CD14-positive monocyte (primary cell): ENCODE measurements around the gene USP25. TPM values are rescaled to one million over a fixed set of nuclear protein-coding genes. Genes with fewer than 3 reads are reported as not detected.

Source experiments
- DNase-seq, 3 donors: peaks; one replicate each; pipeline ENCODE4 v3.0.0-alpha.2; 2011 to 2022
- H2AFZ ChIP-seq: 2 replicates; pipeline ENCODE4 v1.6.0; 2012; ENCODE audit warnings: mild to moderate bottlenecking, low read depth, low read length, inconsistent platforms; ENCODE audit not compliant: insufficient read depth, poor library complexity, severe bottlenecking
- H3K27ac ChIP-seq, 2 donors: 1 replicate in 1 of 2; 2 replicates in 1 of 2; pipeline ENCODE4 v1.5.1; 2012 to 2013; ENCODE audit warnings: low read length in 2 of 2, control low read depth in 1 of 2, inconsistent platforms in 1 of 2, low read depth in 1 of 2, mild to moderate bottlenecking in 1 of 2
- H3K27me3 ChIP-seq, 2 donors: one replicate each; pipeline versions ENCODE4 v1.6.0 to v1.6.1; 2011 to 2013; ENCODE audit warnings: low read length in 2 of 2; ENCODE audit not compliant: control insufficient read depth in 2 of 2, insufficient read depth in 2 of 2
- H3K36me3 ChIP-seq, 2 donors: replicated peaks in 1 of 2; 1 replicate in 1 of 2; 2 replicates in 1 of 2; pipeline versions ENCODE4 v1.5.1 to v1.6.1; 2012 to 2013; ENCODE audit warnings: low read length in 2 of 2, control low read depth in 1 of 2, inconsistent platforms in 1 of 2, mild to moderate bottlenecking in 1 of 2; ENCODE audit not compliant: insufficient read depth in 2 of 2, control insufficient read depth in 1 of 2
- H3K4me1 ChIP-seq, 2 donors: 1 replicate in 1 of 2; 2 replicates in 1 of 2; pipeline versions ENCODE4 v1.5.1 to v1.6.1; 2012 to 2013; ENCODE audit warnings: low read length in 2 of 2, control low read depth in 1 of 2, inconsistent platforms in 1 of 2, mild to moderate bottlenecking in 1 of 2, moderate library complexity in 1 of 2; ENCODE audit not compliant: insufficient read depth in 2 of 2, control insufficient read depth in 1 of 2
- H3K4me2 ChIP-seq: replicated peaks from 2 replicates; pipeline ENCODE3; 2012; ENCODE audit warnings: low read length, moderate library complexity, mild to moderate bottlenecking; ENCODE audit not compliant: poor library complexity, severe bottlenecking; ENCODE audit errors: extremely low read depth
- H3K4me3 ChIP-seq, 3 experiments: fragments of 200-600 bp in 1 of 3; sonication (generic) in 1 of 3; replicated peaks in 1 of 3; 1 replicate in 2 of 3; 2 replicates in 1 of 3; pipeline ENCODE4 v1.5.1; 2011 to 2013; ENCODE audit warnings: low read length in 3 of 3, mild to moderate bottlenecking in 3 of 3, control low read depth in 2 of 3, low read depth in 2 of 3, inconsistent platforms in 1 of 3, moderate library complexity in 1 of 3
- H3K79me2 ChIP-seq: 2 replicates; pipeline ENCODE4 v1.6.0; 2012; ENCODE audit warnings: mild to moderate bottlenecking, control low read depth, inconsistent platforms, low read length, moderate library complexity; ENCODE audit not compliant: insufficient read depth
- H3K9ac ChIP-seq: 2 replicates; pipeline ENCODE4 v1.6.0; 2017; ENCODE audit warnings: low read length, mild to moderate bottlenecking; ENCODE audit not compliant: insufficient read depth, poor library complexity, severe bottlenecking
- H3K9me3 ChIP-seq, 2 donors: replicated peaks in 1 of 2; 1 replicate in 1 of 2; 2 replicates in 1 of 2; pipeline versions ENCODE4 v1.5.1 to v1.6.1; 2012 to 2013; ENCODE audit warnings: low read length in 2 of 2, control low read depth in 1 of 2; ENCODE audit not compliant: control insufficient read depth in 1 of 2, insufficient read depth in 1 of 2
- H4K20me1 ChIP-seq: 2 replicates; pipeline ENCODE4 v1.6.0; 2012; ENCODE audit warnings: mild to moderate bottlenecking, low read length, control low read depth, moderate library complexity; ENCODE audit not compliant: insufficient read depth
- H3K27ac Mint-ChIP-seq, 7 donors: one replicate each; pipeline ENCODE4 v1.8.0; 2020; ENCODE audit warnings: mild to moderate bottlenecking in 7 of 7, mixed read lengths in 7 of 7, moderate library complexity in 6 of 7, inconsistent platforms in 2 of 7
- H3K27me3 Mint-ChIP-seq, 3 donors: one replicate each; pipeline ENCODE4 v1.8.0; 2021 to 2022; ENCODE audit warnings: low read depth in 3 of 3, mild to moderate bottlenecking in 3 of 3, mixed read lengths in 3 of 3, moderate library complexity in 3 of 3, inconsistent platforms in 1 of 3
- H3K36me3 Mint-ChIP-seq, 2 donors: one replicate each; pipeline ENCODE4 v1.8.0; 2020; ENCODE audit warnings: mixed read lengths in 2 of 2, inconsistent platforms in 1 of 2, mild to moderate bottlenecking in 1 of 2
- H3K4me1 Mint-ChIP-seq: one replicate; pipeline ENCODE4 v1.8.0; 2020; ENCODE audit warnings: mild to moderate bottlenecking, mixed read lengths
- H3K4me3 Mint-ChIP-seq, 2 donors: one replicate each; pipeline ENCODE4 v1.8.0; 2020; ENCODE audit warnings: mild to moderate bottlenecking in 2 of 2, mixed read lengths in 2 of 2, moderate library complexity in 1 of 2
- H3K9me3 Mint-ChIP-seq, 7 donors: one replicate each; pipeline ENCODE4 v1.8.0; 2020 to 2022; ENCODE audit warnings: mixed read lengths in 7 of 7, mild to moderate bottlenecking in 6 of 7, moderate library complexity in 6 of 7, inconsistent platforms in 2 of 7
- WGBS: methylation state at CpG from one replicate; pipeline ENCODE4 v1.1.5; 2013; ENCODE audit warnings: missing lambda C conversion rate; ENCODE audit not compliant: insufficient coverage; 5-methylcytosine and 5-hydroxymethylcytosine counted together
- intact Hi-C, 2 donors: fragments of 100-400 bp; cut with micrococcal nuclease; formaldehyde crosslinking; loops; one replicate each; pipeline versions ENCODE4 v1.15.0 to v1.15.1; 2023
- polyA plus RNA-seq, 3 donors: library from polyadenylated mRNA; depleted of rRNA in 1 of 3; unstranded in 2 of 3; stranded (reverse) in 1 of 3; fragments of 300-500 nt in 2 of 3; fragments of >200 nt in 1 of 3; fragmentation: Illumina TruSeq in 2 of 3; gene quantifications; 1 replicate in 2 of 3; 2 replicates in 1 of 3; pipeline ENCODE4 v1.2.3, GENCODE V29; 2012 to 2021
- TF ChIP-seq, protein P1 (sequence below): fragments of 200-600 bp; IDR thresholded peaks from one replicate; pipeline ENCODE4 v1.8.0; 2022; ENCODE audit warnings: antibody characterized with exemption, mild to moderate bottlenecking

USP25 gene
- polyA plus RNA-seq, 3 donors: 7.2 to 15.6 (median 9.6) TPM

- Histone ChIP-seq H4K20me1 (peaks cover 56% of the 10 kb centered on the region), H3K9me3 (no peaks in the 10 kb centered on the region), H3K27ac (peak overlapping the region in 1 of 2 donors; percentile 85), H3K27me3 (no peaks in the 10 kb centered on the region), H3K4me1 (peaks cover 33 to 46% of the 10 kb centered on the region in 2 donors), H2AFZ (no peak overlapping the region), H3K4me3 (peak overlapping the region; percentile 77 to 98 (median 90)), H3K9ac (no peak overlapping the region), H3K79me2 (peaks cover 60% of the 10 kb centered on the region), H3K4me2 (peak overlapping the region; percentile 97), H3K36me3 (no peaks in the 10 kb centered on the region)
- Mint-ChIP-seq H3K4me1 (peaks cover 42% of the 10 kb centered on the region), H3K4me3 (peak overlapping the region; percentile 86 to 95), H3K36me3 (no peaks in the 10 kb centered on the region), H3K27ac (peak overlapping the region in 6 of 7 donors; percentile 70 to 92 (median 91)), H3K9me3 (no peaks in the 10 kb centered on the region), H3K27me3 (no peaks in the 10 kb centered on the region)
- intact Hi-C loops: loop anchor here in 1 of 2 donors (5.0 kb wide), 1 partner anchor 1349 kb away; the partner anchor contains the start of gene HSPA13
- 22% methylated on average over 3 of the region's 4 CpGs for WGBS
- no peak for DNase-seq
- TF ChIP-seq, protein P1, sequence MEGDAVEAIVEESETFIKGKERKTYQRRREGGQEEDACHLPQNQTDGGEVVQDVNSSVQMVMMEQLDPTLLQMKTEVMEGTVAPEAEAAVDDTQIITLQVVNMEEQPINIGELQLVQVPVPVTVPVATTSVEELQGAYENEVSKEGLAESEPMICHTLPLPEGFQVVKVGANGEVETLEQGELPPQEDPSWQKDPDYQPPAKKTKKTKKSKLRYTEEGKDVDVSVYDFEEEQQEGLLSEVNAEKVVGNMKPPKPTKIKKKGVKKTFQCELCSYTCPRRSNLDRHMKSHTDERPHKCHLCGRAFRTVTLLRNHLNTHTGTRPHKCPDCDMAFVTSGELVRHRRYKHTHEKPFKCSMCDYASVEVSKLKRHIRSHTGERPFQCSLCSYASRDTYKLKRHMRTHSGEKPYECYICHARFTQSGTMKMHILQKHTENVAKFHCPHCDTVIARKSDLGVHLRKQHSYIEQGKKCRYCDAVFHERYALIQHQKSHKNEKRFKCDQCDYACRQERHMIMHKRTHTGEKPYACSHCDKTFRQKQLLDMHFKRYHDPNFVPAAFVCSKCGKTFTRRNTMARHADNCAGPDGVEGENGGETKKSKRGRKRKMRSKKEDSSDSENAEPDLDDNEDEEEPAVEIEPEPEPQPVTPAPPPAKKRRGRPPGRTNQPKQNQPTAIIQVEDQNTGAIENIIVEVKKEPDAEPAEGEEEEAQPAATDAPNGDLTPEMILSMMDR: no peak
Observed at GRCh38 chr21:15731243-15731613, 1.4 kb downstream of the USP25 start.

DNA sequence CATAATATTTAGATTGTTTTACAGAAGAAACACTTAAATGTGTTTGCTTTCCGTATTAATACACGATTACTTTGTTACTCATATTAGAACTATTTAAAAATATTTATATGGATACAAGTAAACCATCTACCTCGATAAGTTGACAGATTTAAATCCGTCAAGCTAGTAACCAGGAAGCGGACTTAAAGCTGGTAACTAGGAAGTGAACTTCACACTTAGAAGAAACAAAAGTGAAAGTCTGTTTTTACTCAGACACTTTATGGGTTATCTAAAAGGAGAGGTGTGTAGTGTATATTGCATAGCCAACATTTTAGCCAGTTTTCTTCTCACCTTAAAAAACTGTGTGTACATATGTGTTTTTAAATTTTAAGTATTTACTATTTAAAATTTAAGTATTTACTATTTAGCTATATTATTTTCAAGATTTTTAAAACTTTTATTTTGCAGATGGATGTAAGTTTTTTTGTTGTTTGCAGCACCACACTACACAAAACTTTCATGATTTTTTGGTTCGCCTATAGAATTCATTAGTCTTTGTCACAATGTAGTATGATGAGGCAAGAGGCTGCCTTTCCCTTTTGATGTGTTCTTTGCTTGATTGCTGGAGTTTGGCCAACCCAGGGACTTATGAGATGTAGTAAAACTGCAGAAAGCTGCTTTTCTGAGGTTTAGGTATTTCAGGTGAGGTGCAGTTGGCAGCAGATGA, 2.7 kb downstream of the USP25 start:
- Histone ChIP-seq H3K9ac (no peak overlapping the region), H3K27me3 (no peaks in the 10 kb centered on the region), H3K4me1 (peaks cover 34 to 49% of the 10 kb centered on the region in 2 donors), H4K20me1 (peaks cover 67% of the 10 kb centered on the region), H3K4me2 (peak overlapping the region; percentile 97), H3K36me3 (no peaks in the 10 kb centered on the region), H3K27ac (peak overlapping the region in 1 of 2 donors; percentile 54), H3K4me3 (peak overlapping the region; percentile 77 to 98 (median 90)), H3K79me2 (peaks cover 72% of the 10 kb centered on the region), H2AFZ (no peak overlapping the region), H3K9me3 (no peaks in the 10 kb centered on the region)
- intact Hi-C loops: loop anchor here in 1 of 2 donors (5.0 kb wide), 1 partner anchor 1350 kb away; the partner anchor contains the start of gene HSPA13
- no peaks in the 10 kb centered on the region for H3K27me3 Mint-ChIP-seq
- TF ChIP-seq, protein P1: no peak
- H3K4me3 Mint-ChIP-seq: peak overlapping the region; percentile 86 to 95
- H3K36me3 Mint-ChIP-seq: no peaks in the 10 kb centered on the region
- H3K27ac Mint-ChIP-seq: peak overlapping the region in 6 of 7 donors; percentile 27 to 81 (median 59)
- no CpG with 5 or more reads among the region's 6 CpGs for WGBS
- H3K9me3 Mint-ChIP-seq: no peaks in the 10 kb centered on the region
- DNase-seq: peak; percentile 35 to 82 (median 67)
- H3K4me1 Mint-ChIP-seq: peaks cover 49% of the 10 kb centered on the region
